Osteoblast (primary cell): Measurements from ENCODE around the gene NIPSNAP3A. TPM values are rescaled to one million over a fixed set of nuclear protein-coding genes. Genes with fewer than 3 reads are reported as not detected.

Experiments
- DNase-seq: peaks from one replicate; pipeline ENCODE4 v3.0.0; 2011; ENCODE audit warnings: low spot score, mixed read lengths; ENCODE audit not compliant: insufficient read length; ENCODE audit errors: missing footprints
- H2AFZ ChIP-seq: 2 replicates; pipeline ENCODE4 v1.6.0; 2011; ENCODE audit warnings: mild to moderate bottlenecking, low read length
- H3K27ac ChIP-seq: 2 replicates; pipeline ENCODE4 v1.5.1; 2011; ENCODE audit warnings: mild to moderate bottlenecking, low read depth, low read length, moderate library complexity
- H3K27me3 ChIP-seq: 2 replicates; pipeline ENCODE4 v1.6.0; 2012; ENCODE audit warnings: mild to moderate bottlenecking, control low read depth, inconsistent platforms, low read length, moderate library complexity; ENCODE audit not compliant: insufficient read depth
- H3K36me3 ChIP-seq: 2 replicates; pipeline ENCODE4 v1.5.1; 2011; ENCODE audit warnings: mild to moderate bottlenecking, low read length, control low read depth, moderate library complexity; ENCODE audit not compliant: insufficient read depth
- H3K4me1 ChIP-seq: 2 replicates; pipeline ENCODE4 v1.5.1; 2011; ENCODE audit warnings: mild to moderate bottlenecking, low read length, control low read depth, moderate library complexity; ENCODE audit not compliant: insufficient read depth
- H3K4me2 ChIP-seq: 2 replicates; pipeline ENCODE4 v1.6.0; 2011; ENCODE audit warnings: mild to moderate bottlenecking, low read length; ENCODE audit not compliant: insufficient read depth
- H3K4me3 ChIP-seq: fragments of 200-600 bp; sonication (generic); 3 replicates; pipeline ENCODE4 v1.5.1; 2012; ENCODE audit warnings: mild to moderate bottlenecking, low read length, inconsistent platforms; ENCODE audit not compliant: insufficient read depth
- H3K79me2 ChIP-seq: 2 replicates; pipeline ENCODE4 v1.6.0; 2012; ENCODE audit warnings: mild to moderate bottlenecking, low read length, control low read depth, inconsistent platforms; ENCODE audit not compliant: insufficient read depth
- H3K9me3 ChIP-seq: 2 replicates; pipeline ENCODE4 v1.5.1; 2011; ENCODE audit warnings: low read depth, low read length, control low read depth
- H4K20me1 ChIP-seq: 2 replicates; pipeline ENCODE4 v1.6.0; 2012; ENCODE audit warnings: mild to moderate bottlenecking, low read length, control low read depth; ENCODE audit not compliant: insufficient read depth
- CTCF ChIP-seq: IDR thresholded peaks from 2 replicates; pipeline ENCODE4 v1.5.1; 2011; ENCODE audit warnings: mild to moderate bottlenecking, low read depth, low read length, moderate library complexity; ENCODE audit errors: extremely low read depth
- total RNA-seq: library from RNA; depleted of rRNA; stranded (reverse); fragments of >200 nt; gene quantifications from 2 replicates; pipeline ENCODE4 v1.2.3, GENCODE V29; 2012

NIPSNAP3A gene
- total RNA-seq, 1 donor, result 42.7 TPM

- no peaks in the 10 kb centered on the region for H3K4me1 ChIP-seq
- no peak overlapping the region for H3K4me3 ChIP-seq
- no peak overlapping the region for H3K4me2 ChIP-seq
- H3K36me3 ChIP-seq, result peaks cover 37% of the 10 kb centered on the region
- no peak for DNase-seq
- H3K79me2 ChIP-seq, result no peaks in the 10 kb centered on the region
- no peaks in the 10 kb centered on the region for H4K20me1 ChIP-seq
- H3K27me3 ChIP-seq, result no peaks in the 10 kb centered on the region
- no peaks in the 10 kb centered on the region for H3K9me3 ChIP-seq
- no peak for TF ChIP-seq CTCF
- no peak overlapping the region for H2AFZ ChIP-seq
- H3K27ac ChIP-seq, result no peak overlapping the region
Measured at GRCh38 chr9:104795082-104795481, 47.6 kb downstream of the NIPSNAP3A start.

- H3K79me2 ChIP-seq, result no peaks in the 10 kb centered on the region
- DNase-seq, result no peak
- no peak for TF ChIP-seq CTCF
- H3K4me1 ChIP-seq, result no peaks in the 10 kb centered on the region
- H2AFZ ChIP-seq, result no peak overlapping the region
- no peak overlapping the region for H3K4me2 ChIP-seq
- peaks cover 41% of the 10 kb centered on the region for H3K36me3 ChIP-seq
- H3K27me3 ChIP-seq, result no peaks in the 10 kb centered on the region
- H4K20me1 ChIP-seq, result no peaks in the 10 kb centered on the region
- H3K9me3 ChIP-seq, result no peaks in the 10 kb centered on the region
- no peak overlapping the region for H3K27ac ChIP-seq
- H3K4me3 ChIP-seq, result no peak overlapping the region
Measured at GRCh38 chr9:104795857-104796256, 48.4 kb downstream of the NIPSNAP3A start.

- H3K36me3 ChIP-seq, result peaks cover 36% of the 10 kb centered on the region
- no peaks in the 10 kb centered on the region for H3K27me3 ChIP-seq
- H3K27ac ChIP-seq, result no peak overlapping the region
- H3K79me2 ChIP-seq, result no peaks in the 10 kb centered on the region
- H3K4me1 ChIP-seq, result no peaks in the 10 kb centered on the region
- peak; percentile 36 for DNase-seq
- H4K20me1 ChIP-seq, result no peaks in the 10 kb centered on the region
- TF ChIP-seq CTCF, result no peak
- no peak overlapping the region for H3K4me2 ChIP-seq
- H2AFZ ChIP-seq, result no peak overlapping the region
- H3K9me3 ChIP-seq, result no peaks in the 10 kb centered on the region
- H3K4me3 ChIP-seq, result no peak overlapping the region
Measured at GRCh38 chr9:104798209-104798995, 50.9 kb downstream of the NIPSNAP3A start.

GRCh38 chr9:104800068-104800785 lies 52.7 kb downstream of the NIPSNAP3A start:
- Histone ChIP-seq H3K4me1 (no peaks in the 10 kb centered on the region), H3K4me3 (no peak overlapping the region), H3K27ac (no peak overlapping the region), H2AFZ (no peak overlapping the region), H3K9me3 (no peaks in the 10 kb centered on the region), H3K4me2 (no peak overlapping the region), H3K79me2 (no peaks in the 10 kb centered on the region), H3K27me3 (no peaks in the 10 kb centered on the region), H4K20me1 (no peaks in the 10 kb centered on the region), H3K36me3 (peaks cover 37% of the 10 kb centered on the region)
- DNase-seq, result no peak
- no peak for TF ChIP-seq CTCF
